Measurements from ENCODE around the gene HTT. TPM values are rescaled to one million over a fixed set of nuclear protein-coding genes. Genes with fewer than 3 reads are reported as not detected.

HTT gene
- polyA plus RNA-seq, 2 of the 4 experiments (the other 2 are of a cell fraction): 14.5 to 16.9 TPM

GRCh38 chr4:3229328-3229727 is 154.8 kb downstream of the HTT start:
- H3K4me3 ChIP-seq: no peak overlapping the region
- no peaks in the 10 kb centered on the region for H3K4me1 ChIP-seq
- no peak for TF ChIP-seq CHD4 (IDR thresholded peaks at IDR 0.05; ENCODE audit: borderline replicate concordance)
- TF ChIP-seq CBX2 (IDR thresholded peaks at IDR 0.05; ENCODE audit: borderline replicate concordance, low read depth): no peak
- no peak for TF ChIP-seq FOXS1 (CRISPR knock-in tag; IDR thresholded peaks at IDR 0.05)
- no peak for TF ChIP-seq MAZ (IDR thresholded peaks at IDR 0.05; ENCODE audit: borderline replicate concordance, low read depth, low read length)
- no peak for TF ChIP-seq EP300 (IDR thresholded peaks at IDR 0.05)
- TF ChIP-seq EHF (CRISPR knock-in tag; IDR thresholded peaks at IDR 0.05): no peak
- no peak for TF ChIP-seq NPAS2 (CRISPR knock-in tag; IDR thresholded peaks at IDR 0.05; ENCODE audit: borderline replicate concordance)
- POLR2A ChIA-PET: no interaction called here
- H3K9me3 ChIP-seq: no peaks in the 10 kb centered on the region
- DNase-seq (ENCODE audit: low read depth in 1 of 2, low spot score in 1 of 2): no peak
- 83% methylated on average over 9 of the region's 9 CpGs for WGBS (ENCODE audit: missing lambda C conversion rate)
- FAIRE-seq: no peak
- no peak overlapping the region for H3K4me2 ChIP-seq
- ATAC-seq: no peak
- CTCF ChIA-PET: no interaction called here
- H3K27ac ChIP-seq: no peak overlapping the region

- ChIA-PET CTCF (no interaction called here), POLR2A (no interaction called here)
- no peak for ATAC-seq
- 91% methylated on average over 7 of the region's 17 CpGs for WGBS (ENCODE audit: missing lambda C conversion rate)
- TF ChIP-seq JUN (IDR thresholded peaks at IDR 0.05) (no peak), CTCF (IDR thresholded peaks at IDR 0.05) (no peak), BCL3 (IDR thresholded peaks at IDR 0.05) (no peak), HOXB5 (CRISPR knock-in tag; IDR thresholded peaks at IDR 0.05) (no peak), NR3C1 (IDR thresholded peaks at IDR 0.05) (no peak), FOSB (CRISPR knock-in tag; IDR thresholded peaks at IDR 0.05) (no peak), KDM1A (IDR thresholded peaks at IDR 0.05; ENCODE audit: low read depth) (no peak), NFE2L2 (conservative IDR thresholded peaks at IDR 0.05; ENCODE audit: low read length) (no peak), GATA3 (IDR thresholded peaks at IDR 0.05; ENCODE audit: borderline replicate concordance) (no peak), USF2 (IDR thresholded peaks at IDR 0.05) (no peak), PBX3 (IDR thresholded peaks at IDR 0.05) (no peak), RFX5 (IDR thresholded peaks at IDR 0.05) (no peak), CHD4 (IDR thresholded peaks at IDR 0.05; ENCODE audit: borderline replicate concordance) (no peak), HES2 (IDR thresholded peaks at IDR 0.05) (no peak)
- no peak for DNase-seq (ENCODE audit: low read depth in 1 of 2, low spot score in 1 of 2)
- no peak for FAIRE-seq
- no peaks in the 10 kb centered on the region for H3K9me3 ChIP-seq
- H3K27ac ChIP-seq: no peak overlapping the region
- no peak overlapping the region for H3K4me3 ChIP-seq
- H3K4me1 ChIP-seq: no peaks in the 10 kb centered on the region
- no peak overlapping the region for H3K4me2 ChIP-seq
These were observed 155.5 kb downstream of the HTT start for GRCh38 chr4:3229964-3230363.

GRCh38 chr4:3231471-3231870 is 157.0 kb downstream of the HTT start:
- no peak overlapping the region for H3K27ac ChIP-seq
- ATAC-seq: no peak
- no peak for FAIRE-seq
- H3K4me1 ChIP-seq: no peaks in the 10 kb centered on the region
- no peaks in the 10 kb centered on the region for H3K9me3 ChIP-seq
- POLR2A ChIA-PET: no interaction called here
- DNase-seq (ENCODE audit: low read depth in 1 of 2, low spot score in 1 of 2): no peak
- TF ChIP-seq TP53 (CRISPR knock-in tag; IDR thresholded peaks at IDR 0.05) (no peak), CEBPB (IDR thresholded peaks at IDR 0.05) (no peak), SMC3 (IDR thresholded peaks at IDR 0.05) (no peak), SREBF2 (IDR thresholded peaks at IDR 0.05) (no peak), RAD21 (conservative IDR thresholded peaks at IDR 0.05 in 1 of 2, IDR thresholded peaks at IDR 0.05 in 1 of 2) (no peak), EHMT2 (IDR thresholded peaks at IDR 0.05; ENCODE audit: low read depth) (no peak), NPAS2 (CRISPR knock-in tag; IDR thresholded peaks at IDR 0.05; ENCODE audit: borderline replicate concordance) (no peak), PBX3 (IDR thresholded peaks at IDR 0.05) (no peak)
- CTCF ChIA-PET: no interaction called here
- H3K4me2 ChIP-seq: no peak overlapping the region
- no peak overlapping the region for H3K4me3 ChIP-seq
- 89% methylated on average over 8 of the region's 9 CpGs for WGBS (ENCODE audit: missing lambda C conversion rate)
